Ovary (tissue), 3 donors: ENCODE data around the gene TRIO.

ENCODE experiments used
- POLR2A ChIP-seq: fragments of 450-650 bp; IDR thresholded peaks from one replicate; pipeline ENCODE4 v1.6.1; 2017; ENCODE audit warnings: antibody characterized with exemption, mild to moderate bottlenecking, moderate library complexity
- TF ChIP-seq, protein P1 (sequence below), 3 donors: fragments of 450-650 bp in 2 of 3; fragments of 200-600 bp in 1 of 3; IDR thresholded peaks; one replicate each; pipeline versions ENCODE4 v1.5.1 to v1.8.0; 2016 to 2022; ENCODE audit warnings: antibody characterized with exemption in 3 of 3, mild to moderate bottlenecking in 1 of 3
- donor health status: DM: no; HTN: no; CAD: no.

DNA sequence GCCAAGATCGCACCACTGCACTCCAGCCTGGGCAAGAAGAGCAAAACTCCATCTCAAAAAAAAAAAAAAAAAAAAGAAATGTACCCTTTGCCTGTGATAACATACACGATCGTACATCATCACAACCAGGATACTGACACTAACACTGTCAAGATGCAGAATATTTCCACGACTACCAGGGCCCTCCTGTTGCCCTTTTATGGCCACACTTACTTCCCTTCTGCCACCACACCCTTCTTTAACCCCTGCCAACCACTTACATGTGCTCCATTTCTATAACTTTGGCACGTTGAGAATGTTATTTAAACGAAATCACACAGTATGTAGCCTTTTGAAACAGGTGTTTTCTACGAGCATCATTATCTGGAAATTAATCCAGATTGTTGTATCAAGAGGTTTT, 369.4 kb downstream of the TRIO start:
- TF ChIP-seq, protein P1, sequence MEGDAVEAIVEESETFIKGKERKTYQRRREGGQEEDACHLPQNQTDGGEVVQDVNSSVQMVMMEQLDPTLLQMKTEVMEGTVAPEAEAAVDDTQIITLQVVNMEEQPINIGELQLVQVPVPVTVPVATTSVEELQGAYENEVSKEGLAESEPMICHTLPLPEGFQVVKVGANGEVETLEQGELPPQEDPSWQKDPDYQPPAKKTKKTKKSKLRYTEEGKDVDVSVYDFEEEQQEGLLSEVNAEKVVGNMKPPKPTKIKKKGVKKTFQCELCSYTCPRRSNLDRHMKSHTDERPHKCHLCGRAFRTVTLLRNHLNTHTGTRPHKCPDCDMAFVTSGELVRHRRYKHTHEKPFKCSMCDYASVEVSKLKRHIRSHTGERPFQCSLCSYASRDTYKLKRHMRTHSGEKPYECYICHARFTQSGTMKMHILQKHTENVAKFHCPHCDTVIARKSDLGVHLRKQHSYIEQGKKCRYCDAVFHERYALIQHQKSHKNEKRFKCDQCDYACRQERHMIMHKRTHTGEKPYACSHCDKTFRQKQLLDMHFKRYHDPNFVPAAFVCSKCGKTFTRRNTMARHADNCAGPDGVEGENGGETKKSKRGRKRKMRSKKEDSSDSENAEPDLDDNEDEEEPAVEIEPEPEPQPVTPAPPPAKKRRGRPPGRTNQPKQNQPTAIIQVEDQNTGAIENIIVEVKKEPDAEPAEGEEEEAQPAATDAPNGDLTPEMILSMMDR (IDR thresholded peaks at IDR 0.05): no peak
- TF ChIP-seq POLR2A: no peak
